Measurements from ENCODE around the gene CCDC142. TPM values are rescaled to one million over a fixed set of nuclear protein-coding genes. Genes with fewer than 3 reads are reported as not detected.

CCDC142 gene
- total and polyA plus RNA-seq, 7 donors, result 1.4 to 8.7 (median 3.3) TPM

- Histone ChIP-seq H3K4me1 (peaks cover 13% of the 10 kb centered on the region), H3K4me3 (peak overlapping the region; percentile 96), H3K27ac (peak overlapping the region; percentile 100), H3K9me3 (no peaks in the 10 kb centered on the region), H3K36me3 (ENCODE audit: insufficient read depth in 1 of 2, low read depth in 1 of 2) (peaks cover 0 to 22% of the 10 kb centered on the region in 2 donors), H3K27me3 (ENCODE audit: insufficient read depth in 3 of 3, low read length in 2 of 3) (peaks cover 0 to 68% (median 10%) of the 10 kb centered on the region in 3 donors)
- WGBS, 3 donors, result 16 to 20% (median 18%) methylated on average over 38 of the region's 38 CpGs
- TF ChIP-seq CTCF (IDR thresholded peaks at IDR 0.05), result no peak
- intact Hi-C loops (cut with DNase I), result loop anchor here (2.0 kb wide), 1 partner anchor 21 kb away; the partner anchor contains the start of genes AUP1 (in 2 of the 2) and HTRA2 (in 2 of the 2)
- peak in 1 of 4 donors; percentile 14 for ATAC-seq
- DNase-seq, result no peak
Measured at GRCh38 chr2:74507926-74508520, 25.2 kb upstream of the CCDC142 start.

GRCh38 chr2:74507145-74507925 is 24.5 kb upstream of the CCDC142 start, which contains the start of gene PCGF1:
TSS of gene PCGF1 (minus strand) at chr2:74507695. CDS start at chr2:74507668, 27 bp downstream.
- Histone ChIP-seq H3K9me3 (no peaks in the 10 kb centered on the region), H3K4me1 (peaks cover 13% of the 10 kb centered on the region), H3K36me3 (ENCODE audit: insufficient read depth in 1 of 2, low read depth in 1 of 2) (peaks cover 0 to 22% of the 10 kb centered on the region in 2 donors), H3K4me3 (peak within 1 kb of the TSS; percentile 96), H3K27me3 (ENCODE audit: insufficient read depth in 3 of 3, low read length in 2 of 3) (peaks cover 0 to 68% (median 8%) of the 10 kb centered on the region in 3 donors), H3K27ac (peak within 1 kb of the TSS; percentile 100)
- ATAC-seq (peak; percentile 98 to 99 (median 98)), DNase-seq (peak; percentile 99 to 100)
- intact Hi-C loops (cut with DNase I), result no loop called here
- peak; percentile 31 for TF ChIP-seq CTCF (IDR thresholded peaks at IDR 0.05)
- 0 to 1% (median 1%) methylated on average over 54 to 56 of the region's 56 CpGs for WGBS, 3 donors

- ATAC-seq, result no peak
- 94 to 96% (median 95%) methylated on average over 14 of the region's 14 CpGs for WGBS, 3 donors
- Histone ChIP-seq H3K9me3 (no peaks in the 10 kb centered on the region), H3K27me3 (ENCODE audit: insufficient read depth in 3 of 3, low read length in 2 of 3) (peaks cover 0 to 64% (median 10%) of the 10 kb centered on the region in 3 donors), H3K36me3 (ENCODE audit: insufficient read depth in 1 of 2, low read depth in 1 of 2) (peaks cover 0 to 22% of the 10 kb centered on the region in 2 donors), H3K27ac (no peak overlapping the region), H3K4me3 (no peak overlapping the region), H3K4me1 (peaks cover 13% of the 10 kb centered on the region)
- intact Hi-C loops (cut with DNase I), result no loop called here
- no peak for TF ChIP-seq CTCF (IDR thresholded peaks at IDR 0.05)
- no peak for DNase-seq
Measured at GRCh38 chr2:74505448-74506246, 22.8 kb upstream of the CCDC142 start.

- Histone ChIP-seq H3K27ac (no peak overlapping the region), H3K27me3 (ENCODE audit: insufficient read depth in 3 of 3, low read length in 2 of 3) (peaks cover 0 to 66% (median 15%) of the 10 kb centered on the region in 3 donors), H3K36me3 (ENCODE audit: insufficient read depth in 1 of 2, low read depth in 1 of 2) (peaks cover 0 to 22% of the 10 kb centered on the region in 2 donors), H3K9me3 (no peaks in the 10 kb centered on the region), H3K4me3 (peak overlapping the region; percentile 67), H3K4me1 (peaks cover 15% of the 10 kb centered on the region)
- no peak for ATAC-seq
- no peak for DNase-seq
- WGBS, 3 donors, result 92 to 96% (median 95%) methylated on average over 3 of the region's 3 CpGs
- intact Hi-C loops (cut with DNase I), result no loop called here
- TF ChIP-seq CTCF (IDR thresholded peaks at IDR 0.05), result no peak
Measured at GRCh38 chr2:74504591-74504990, 21.8 kb upstream of the CCDC142 start.

Measured in psoas muscle (tissue), 8 donors.